Measurements from ENCODE around the gene TXNDC5.

- TF ChIP-seq C11orf30 (IDR thresholded peaks at IDR 0.05; ENCODE audit: low read depth): no peak
- no peak for TF ChIP-seq BRCA1 (IDR thresholded peaks at IDR 0.05)
- no peak for TF ChIP-seq BRCA1 (CRISPR knock-in tag; IDR thresholded peaks at IDR 0.05)
- TF ChIP-seq NCOA2 (IDR thresholded peaks at IDR 0.05; ENCODE audit: partially characterized antibody in 2 of 2): no peak
- TF ChIP-seq, protein P1, sequence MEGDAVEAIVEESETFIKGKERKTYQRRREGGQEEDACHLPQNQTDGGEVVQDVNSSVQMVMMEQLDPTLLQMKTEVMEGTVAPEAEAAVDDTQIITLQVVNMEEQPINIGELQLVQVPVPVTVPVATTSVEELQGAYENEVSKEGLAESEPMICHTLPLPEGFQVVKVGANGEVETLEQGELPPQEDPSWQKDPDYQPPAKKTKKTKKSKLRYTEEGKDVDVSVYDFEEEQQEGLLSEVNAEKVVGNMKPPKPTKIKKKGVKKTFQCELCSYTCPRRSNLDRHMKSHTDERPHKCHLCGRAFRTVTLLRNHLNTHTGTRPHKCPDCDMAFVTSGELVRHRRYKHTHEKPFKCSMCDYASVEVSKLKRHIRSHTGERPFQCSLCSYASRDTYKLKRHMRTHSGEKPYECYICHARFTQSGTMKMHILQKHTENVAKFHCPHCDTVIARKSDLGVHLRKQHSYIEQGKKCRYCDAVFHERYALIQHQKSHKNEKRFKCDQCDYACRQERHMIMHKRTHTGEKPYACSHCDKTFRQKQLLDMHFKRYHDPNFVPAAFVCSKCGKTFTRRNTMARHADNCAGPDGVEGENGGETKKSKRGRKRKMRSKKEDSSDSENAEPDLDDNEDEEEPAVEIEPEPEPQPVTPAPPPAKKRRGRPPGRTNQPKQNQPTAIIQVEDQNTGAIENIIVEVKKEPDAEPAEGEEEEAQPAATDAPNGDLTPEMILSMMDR (IDR thresholded peaks at IDR 0.05 in 2 of 3, conservative IDR thresholded peaks at IDR 0.05 in 1 of 3; ENCODE audit: insufficient read depth in 2 of 3, low read depth in 1 of 3, low read length in 3 of 3): no peak
- TF ChIP-seq PKNOX1 (IDR thresholded peaks at IDR 0.05): no peak
- TF ChIP-seq SMC3 (conservative IDR thresholded peaks at IDR 0.05; ENCODE audit: insufficient read depth, low read depth, low read length): no peak
- TF ChIP-seq PREB (CRISPR knock-in tag; IDR thresholded peaks at IDR 0.05): no peak
- no peak for TF ChIP-seq GATAD2B (IDR thresholded peaks at IDR 0.05; ENCODE audit: borderline replicate concordance)
- TF ChIP-seq, protein P2, sequence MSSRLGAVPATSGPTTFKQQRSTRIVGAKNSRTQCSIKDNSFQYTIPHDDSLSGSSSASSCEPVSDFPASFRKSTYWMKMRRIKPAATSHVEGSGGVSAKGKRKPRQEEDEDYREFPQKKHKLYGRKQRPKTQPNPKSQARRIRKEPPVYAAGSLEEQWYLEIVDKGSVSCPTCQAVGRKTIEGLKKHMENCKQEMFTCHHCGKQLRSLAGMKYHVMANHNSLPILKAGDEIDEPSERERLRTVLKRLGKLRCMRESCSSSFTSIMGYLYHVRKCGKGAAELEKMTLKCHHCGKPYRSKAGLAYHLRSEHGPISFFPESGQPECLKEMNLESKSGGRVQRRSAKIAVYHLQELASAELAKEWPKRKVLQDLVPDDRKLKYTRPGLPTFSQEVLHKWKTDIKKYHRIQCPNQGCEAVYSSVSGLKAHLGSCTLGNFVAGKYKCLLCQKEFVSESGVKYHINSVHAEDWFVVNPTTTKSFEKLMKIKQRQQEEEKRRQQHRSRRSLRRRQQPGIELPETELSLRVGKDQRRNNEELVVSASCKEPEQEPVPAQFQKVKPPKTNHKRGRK (tag; IDR thresholded peaks at IDR 0.05): no peak
- TF ChIP-seq SREBF2 (CRISPR knock-in tag; IDR thresholded peaks at IDR 0.05): no peak
- no peak for TF ChIP-seq GATAD2A (IDR thresholded peaks at IDR 0.05)
- TF ChIP-seq ETV5 (CRISPR knock-in tag; IDR thresholded peaks at IDR 0.05; ENCODE audit: low read depth): no peak
- TF ChIP-seq, protein P3, sequence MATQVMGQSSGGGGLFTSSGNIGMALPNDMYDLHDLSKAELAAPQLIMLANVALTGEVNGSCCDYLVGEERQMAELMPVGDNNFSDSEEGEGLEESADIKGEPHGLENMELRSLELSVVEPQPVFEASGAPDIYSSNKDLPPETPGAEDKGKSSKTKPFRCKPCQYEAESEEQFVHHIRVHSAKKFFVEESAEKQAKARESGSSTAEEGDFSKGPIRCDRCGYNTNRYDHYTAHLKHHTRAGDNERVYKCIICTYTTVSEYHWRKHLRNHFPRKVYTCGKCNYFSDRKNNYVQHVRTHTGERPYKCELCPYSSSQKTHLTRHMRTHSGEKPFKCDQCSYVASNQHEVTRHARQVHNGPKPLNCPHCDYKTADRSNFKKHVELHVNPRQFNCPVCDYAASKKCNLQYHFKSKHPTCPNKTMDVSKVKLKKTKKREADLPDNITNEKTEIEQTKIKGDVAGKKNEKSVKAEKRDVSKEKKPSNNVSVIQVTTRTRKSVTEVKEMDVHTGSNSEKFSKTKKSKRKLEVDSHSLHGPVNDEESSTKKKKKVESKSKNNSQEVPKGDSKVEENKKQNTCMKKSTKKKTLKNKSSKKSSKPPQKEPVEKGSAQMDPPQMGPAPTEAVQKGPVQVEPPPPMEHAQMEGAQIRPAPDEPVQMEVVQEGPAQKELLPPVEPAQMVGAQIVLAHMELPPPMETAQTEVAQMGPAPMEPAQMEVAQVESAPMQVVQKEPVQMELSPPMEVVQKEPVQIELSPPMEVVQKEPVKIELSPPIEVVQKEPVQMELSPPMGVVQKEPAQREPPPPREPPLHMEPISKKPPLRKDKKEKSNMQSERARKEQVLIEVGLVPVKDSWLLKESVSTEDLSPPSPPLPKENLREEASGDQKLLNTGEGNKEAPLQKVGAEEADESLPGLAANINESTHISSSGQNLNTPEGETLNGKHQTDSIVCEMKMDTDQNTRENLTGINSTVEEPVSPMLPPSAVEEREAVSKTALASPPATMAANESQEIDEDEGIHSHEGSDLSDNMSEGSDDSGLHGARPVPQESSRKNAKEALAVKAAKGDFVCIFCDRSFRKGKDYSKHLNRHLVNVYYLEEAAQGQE (IDR thresholded peaks at IDR 0.05; ENCODE audit: borderline replicate concordance): no peak
- TF ChIP-seq, protein P3 (CRISPR knock-in tag; IDR thresholded peaks at IDR 0.05; ENCODE audit: low read depth): no peak
These were observed 32.1 kb downstream of the TXNDC5 start for GRCh38 chr6:7878401-7878964.
